H9 (cell line): ENCODE results near the gene PIP4K2A. TPM values are rescaled to one million over a fixed set of nuclear protein-coding genes. Genes with fewer than 3 reads are reported as not detected.

ENCODE experiments used
- DNase-seq: peaks from one replicate; pipeline ENCODE4 v3.0.0-alpha.2; 2017
- H2AFZ ChIP-seq: one replicate; pipeline ENCODE4 v1.6.1; 2013; ENCODE audit warnings: mild to moderate bottlenecking, low read length, control low read depth, moderate library complexity
- H2AK5ac ChIP-seq: 2 replicates; pipeline ENCODE4 v1.6.1; 2013; ENCODE audit warnings: low read length, control low read depth, mixed read lengths; ENCODE audit not compliant: insufficient read length
- H2BK120ac ChIP-seq: one replicate; pipeline ENCODE4 v1.6.1; 2013; ENCODE audit warnings: low read depth, mild to moderate bottlenecking, low read length, control low read depth, inconsistent platforms; ENCODE audit not compliant: poor library complexity, severe bottlenecking
- H2BK12ac ChIP-seq: 2 replicates; pipeline ENCODE4 v1.6.1; 2013; ENCODE audit warnings: low read length, control low read depth, mixed read lengths, low read depth; ENCODE audit not compliant: insufficient read length
- H2BK15ac ChIP-seq: 2 replicates; pipeline ENCODE4 v1.6.1; 2013; ENCODE audit warnings: low read depth, low read length, control low read depth
- H2BK20ac ChIP-seq: one replicate; pipeline ENCODE4 v1.6.1; 2013; ENCODE audit warnings: low read depth, mild to moderate bottlenecking, low read length, control low read depth, inconsistent platforms; ENCODE audit not compliant: poor library complexity, severe bottlenecking
- H2BK5ac ChIP-seq: 2 replicates; pipeline ENCODE4 v1.6.1; 2013; ENCODE audit warnings: low read length, control low read depth, mixed read lengths; ENCODE audit not compliant: insufficient read length
- H3K14ac ChIP-seq: 2 replicates; pipeline ENCODE4 v1.6.1; 2013; ENCODE audit warnings: low read length, control low read depth; ENCODE audit not compliant: insufficient read depth
- H3K18ac ChIP-seq: 2 replicates; pipeline ENCODE4 v1.6.1; 2013; ENCODE audit warnings: low read depth, mild to moderate bottlenecking, mixed read lengths, low read length, control low read depth; ENCODE audit not compliant: insufficient read length
- H3K23ac ChIP-seq: 2 replicates; pipeline ENCODE4 v1.6.1; 2013; ENCODE audit warnings: low read length, control low read depth, mixed read lengths, low read depth; ENCODE audit not compliant: insufficient read length
- H3K23me2 ChIP-seq: 2 replicates; pipeline ENCODE4 v1.6.1; 2013; ENCODE audit warnings: low read depth, mild to moderate bottlenecking, mixed read lengths, low read length, control low read depth; ENCODE audit not compliant: insufficient read length, poor library complexity, severe bottlenecking
- H3K27ac ChIP-seq: 2 replicates; pipeline ENCODE4 v1.5.1; 2013; ENCODE audit warnings: low read length, control low read depth, mixed read lengths, low read depth; ENCODE audit not compliant: insufficient read length
- H3K27me3 ChIP-seq: 2 replicates; pipeline ENCODE4 v1.6.1; 2013; ENCODE audit warnings: low read length, control low read depth, inconsistent platforms; ENCODE audit not compliant: insufficient read depth
- H3K4ac ChIP-seq: 2 replicates; pipeline ENCODE4 v1.6.1; 2013; ENCODE audit warnings: low read depth, mild to moderate bottlenecking, control low read depth, inconsistent platforms, low read length, moderate library complexity
- H3K4me1 ChIP-seq: 2 replicates; pipeline ENCODE4 v1.6.1; 2013; ENCODE audit warnings: low read length, control low read depth, inconsistent platforms; ENCODE audit not compliant: insufficient read depth
- H3K4me2 ChIP-seq: 2 replicates; pipeline ENCODE4 v1.6.1; 2013; ENCODE audit warnings: low read length, control low read depth, mixed read lengths; ENCODE audit not compliant: insufficient read length, insufficient read depth
- H3K56ac ChIP-seq: 2 replicates; pipeline ENCODE4 v1.6.1; 2013; ENCODE audit warnings: low read depth, mild to moderate bottlenecking, mixed read lengths, low read length, control low read depth; ENCODE audit not compliant: insufficient read length
- H3K79me1 ChIP-seq: 2 replicates; pipeline ENCODE4 v1.6.1; 2013; ENCODE audit warnings: low read depth, mild to moderate bottlenecking, moderate library complexity, low read length, control low read depth, inconsistent platforms; ENCODE audit not compliant: insufficient read depth, poor library complexity, severe bottlenecking
- H3K79me2 ChIP-seq: 2 replicates; pipeline ENCODE4 v1.6.1; 2013; ENCODE audit warnings: low read length, control low read depth, inconsistent platforms; ENCODE audit not compliant: insufficient read depth
- H3K9ac ChIP-seq: 2 replicates; pipeline ENCODE4 v1.6.1; 2013; ENCODE audit warnings: low read length, control low read depth, mixed read lengths; ENCODE audit not compliant: insufficient read length; ENCODE audit errors: extremely low read depth
- H3K9me3 ChIP-seq: one replicate; pipeline ENCODE4 v1.6.1; 2013; ENCODE audit warnings: low read depth, low read length, inconsistent platforms; ENCODE audit not compliant: control insufficient read depth
- H3T11ph ChIP-seq: one replicate; pipeline ENCODE4 v1.6.1; 2013; ENCODE audit warnings: mild to moderate bottlenecking, low read length, control low read depth, inconsistent platforms
- H4K20me1 ChIP-seq: one replicate; pipeline ENCODE4 v1.6.1; 2013; ENCODE audit not compliant: control insufficient read depth, insufficient read length, insufficient read depth
- H4K5ac ChIP-seq: 2 replicates; pipeline ENCODE4 v1.6.1; 2013; ENCODE audit warnings: low read depth, mild to moderate bottlenecking, mixed read lengths, low read length, control low read depth; ENCODE audit not compliant: insufficient read length
- H4K8ac ChIP-seq: replicated peaks from 2 replicates; pipeline ENCODE4 v1.6.1; 2013; ENCODE audit warnings: low read length, control low read depth, mixed read lengths, low read depth; ENCODE audit not compliant: insufficient read length
- H4K91ac ChIP-seq: 2 replicates; pipeline ENCODE4 v1.6.1; 2013; ENCODE audit warnings: low read depth, mild to moderate bottlenecking, moderate library complexity, mixed read lengths, low read length, control low read depth; ENCODE audit not compliant: insufficient read length
- H3K27ac Mint-ChIP-seq, 3 experiments: 2 replicates in 2 of 3; 3 replicates in 1 of 3; pipeline ENCODE4 v1.8.0; 2020 to 2021; ENCODE audit warnings: mixed read lengths in 3 of 3, mild to moderate bottlenecking in 1 of 3, moderate library complexity in 1 of 3
- H3K27me3 Mint-ChIP-seq: 2 replicates; pipeline ENCODE4 v1.8.0; 2021; ENCODE audit warnings: low read depth, mild to moderate bottlenecking, moderate library complexity, mixed read lengths
- H3K36me3 Mint-ChIP-seq, 3 experiments: 2 replicates in 2 of 3; 3 replicates in 1 of 3; pipeline ENCODE4 v1.8.0; 2020 to 2021; ENCODE audit warnings: low read depth in 3 of 3, mixed read lengths in 3 of 3; ENCODE audit not compliant: insufficient read depth in 1 of 3
- H3K4me1 Mint-ChIP-seq, 2 experiments: 2 replicates each; pipeline ENCODE4 v1.8.0; 2020; ENCODE audit warnings: mixed read lengths in 2 of 2
- H3K4me3 Mint-ChIP-seq, 2 experiments: 2 replicates in 1 of 2; 3 replicates in 1 of 2; pipeline ENCODE4 v1.8.0; 2020 to 2021; ENCODE audit warnings: mild to moderate bottlenecking in 2 of 2, mixed read lengths in 2 of 2, moderate library complexity in 1 of 2
- H3K9me3 Mint-ChIP-seq, 2 experiments: 2 replicates in 1 of 2; 3 replicates in 1 of 2; pipeline ENCODE4 v1.8.0; 2020; ENCODE audit warnings: mild to moderate bottlenecking in 2 of 2, mixed read lengths in 2 of 2, moderate library complexity in 1 of 2
- WGBS: extraction: QIAGEN DNeasy Blood & Tissue Kit; methylation state at CpG from one replicate; pipeline ENCODE4 v1.1.7; 2013; ENCODE audit warnings: missing lambda C conversion rate, low lambda C conversion rate, mixed read lengths; ENCODE audit not compliant: insufficient read length; ENCODE audit errors: extremely low coverage; 5-methylcytosine and 5-hydroxymethylcytosine counted together
- total RNA-seq: library from RNA; stranded (reverse); gene quantifications from 2 replicates; pipeline ENCODE4 v1.2.1, GENCODE V29; 2021
- TF ChIP-seq, protein P1 (sequence below): fragments of 200-600 bp; sonication (generic); conservative IDR thresholded peaks from 3 replicates; pipeline ENCODE4 v1.8.0; 2021; ENCODE audit warnings: antibody characterized with exemption, mild to moderate bottlenecking

PIP4K2A gene
- total RNA-seq, 1 experiment from 2014 or later = 33.6 TPM

DNA sequence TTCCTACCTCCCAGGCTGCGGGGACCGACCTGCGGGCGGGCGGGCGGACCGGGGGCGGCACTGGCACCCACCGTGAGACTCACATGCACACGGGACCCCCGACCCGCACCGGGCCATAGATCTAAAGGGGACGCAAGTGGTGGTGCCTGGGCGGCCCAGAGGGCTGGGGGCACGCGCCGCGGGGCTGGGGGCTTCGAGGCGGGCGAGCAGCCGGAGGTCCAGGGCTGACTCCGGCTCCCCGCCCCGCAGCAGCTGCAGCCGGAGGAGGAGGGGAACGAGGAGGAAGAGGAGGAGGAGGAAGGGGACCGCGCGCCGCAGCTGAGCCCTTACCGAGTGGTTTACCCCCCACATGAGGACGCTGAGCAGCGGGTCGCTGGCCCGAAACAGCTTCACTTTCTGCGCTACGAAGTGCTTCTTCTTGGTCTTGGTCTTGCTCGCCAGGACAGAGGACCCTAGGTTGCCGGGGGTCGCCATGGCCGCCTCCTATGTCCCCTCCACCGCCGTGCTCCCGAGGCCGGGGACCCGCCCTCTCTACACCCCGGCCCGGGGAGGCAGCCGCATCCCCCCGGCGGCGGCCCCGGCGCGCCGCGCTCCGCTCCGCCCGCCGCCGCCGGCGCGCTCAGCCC, 412 bp downstream of the PIP4K2A start:
- Histone ChIP-seq H3K56ac (no peak overlapping the region), H3K79me2 (peaks cover 23% of the 10 kb centered on the region), H2BK20ac (no peak overlapping the region), H3K79me1 (peaks cover 5% of the 10 kb centered on the region), H3K23ac (no peak overlapping the region), H2BK120ac (no peak overlapping the region), H3K9me3 (no peaks in the 10 kb centered on the region), H3K18ac (peak overlapping the region; percentile 8), H4K91ac (no peak overlapping the region), H3K27me3 (no peaks in the 10 kb centered on the region; the same call in 1 of the 2 replicates), H2BK15ac (no peak overlapping the region), H2AK5ac (no peak overlapping the region), H3K14ac (no peak overlapping the region), H3T11ph (no peak overlapping the region), H3K4ac (no peak overlapping the region), H3K4me1 (no peaks in the 10 kb centered on the region), H2AFZ (no peak overlapping the region), H4K20me1 (no peaks in the 10 kb centered on the region), H3K9ac (peak overlapping the region; percentile 39), H3K4me2 (peak overlapping the region; percentile 62), H2BK5ac (no peak overlapping the region), H4K8ac (no peak overlapping the region), H2BK12ac (no peak overlapping the region), H4K5ac (no peak overlapping the region), H3K27ac (no peak overlapping the region), H3K23me2 (peaks cover 12% of the 10 kb centered on the region)
- Mint-ChIP-seq H3K9me3 (no peaks in the 10 kb centered on the region; a peak in 1 of 5 replicates), H3K27me3 (peaks cover 20% of the 10 kb centered on the region), H3K4me3 (peak overlapping the region; percentile 78 to 86), H3K36me3 (no peaks in the 10 kb centered on the region; a peak in 1 of 7 replicates), H3K4me1 (peaks cover 28 to 30% of the 10 kb centered on the region in 2 experiments), H3K27ac (no peak overlapping the region)
- no CpG with 5 or more reads among the region's 67 CpGs for WGBS
- peak; percentile 34 for DNase-seq
- TF ChIP-seq, protein P1, sequence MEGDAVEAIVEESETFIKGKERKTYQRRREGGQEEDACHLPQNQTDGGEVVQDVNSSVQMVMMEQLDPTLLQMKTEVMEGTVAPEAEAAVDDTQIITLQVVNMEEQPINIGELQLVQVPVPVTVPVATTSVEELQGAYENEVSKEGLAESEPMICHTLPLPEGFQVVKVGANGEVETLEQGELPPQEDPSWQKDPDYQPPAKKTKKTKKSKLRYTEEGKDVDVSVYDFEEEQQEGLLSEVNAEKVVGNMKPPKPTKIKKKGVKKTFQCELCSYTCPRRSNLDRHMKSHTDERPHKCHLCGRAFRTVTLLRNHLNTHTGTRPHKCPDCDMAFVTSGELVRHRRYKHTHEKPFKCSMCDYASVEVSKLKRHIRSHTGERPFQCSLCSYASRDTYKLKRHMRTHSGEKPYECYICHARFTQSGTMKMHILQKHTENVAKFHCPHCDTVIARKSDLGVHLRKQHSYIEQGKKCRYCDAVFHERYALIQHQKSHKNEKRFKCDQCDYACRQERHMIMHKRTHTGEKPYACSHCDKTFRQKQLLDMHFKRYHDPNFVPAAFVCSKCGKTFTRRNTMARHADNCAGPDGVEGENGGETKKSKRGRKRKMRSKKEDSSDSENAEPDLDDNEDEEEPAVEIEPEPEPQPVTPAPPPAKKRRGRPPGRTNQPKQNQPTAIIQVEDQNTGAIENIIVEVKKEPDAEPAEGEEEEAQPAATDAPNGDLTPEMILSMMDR = no peak
